PFSK-1 (cell line): ENCODE data around the gene RPL10A.

Experiments
- FOXP2 ChIP-seq: optimal IDR thresholded peaks from 2 replicates; pipeline ENCODE3; 2011; ENCODE audit warnings: borderline replicate concordance, control low read depth, inconsistent platforms; ENCODE audit not compliant: insufficient read depth; ENCODE audit errors: extremely low read length, extremely low read depth
- POLR2AphosphoS5 ChIP-seq: IDR thresholded peaks from 2 replicates; pipeline ENCODE4 v1.6.1; 2012; ENCODE audit warnings: low read depth, mild to moderate bottlenecking, control low read depth, low read length, moderate library complexity
- REST ChIP-seq, 2 experiments: IDR thresholded peaks; 2 replicates each; pipeline versions ENCODE4 v1.6.1 to v1.8.0; 2011 to 2012; ENCODE audit warnings: low read depth in 2 of 2, low read length in 2 of 2, control low read depth in 1 of 2, inconsistent platforms in 1 of 2, mild to moderate bottlenecking in 1 of 2, moderate library complexity in 1 of 2; ENCODE audit not compliant: insufficient read depth in 1 of 2
- SIN3A ChIP-seq: IDR thresholded peaks from 2 replicates; pipeline ENCODE4 v1.6.1; 2012; ENCODE audit warnings: mild to moderate bottlenecking, low read length, moderate library complexity, borderline replicate concordance; ENCODE audit not compliant: insufficient read depth
- TAF1 ChIP-seq: IDR thresholded peaks from 2 replicates; pipeline ENCODE4 v1.6.1; 2012; ENCODE audit warnings: low read length, control low read depth, borderline replicate concordance; ENCODE audit not compliant: insufficient read depth

RPL10A gene

GRCh38 chr6:35487658-35488516 is 19.7 kb downstream of the RPL10A start:
- TF ChIP-seq POLR2AphosphoS5 (no peak), FOXP2 (no peak), REST (IDR thresholded peaks at IDR 0.05; ENCODE audit: insufficient read depth in 1 of 2, low read depth in 2 of 2, low read length in 2 of 2) (no peak), TAF1 (no peak), SIN3A (no peak)

- TF ChIP-seq POLR2AphosphoS5 (no peak), FOXP2 (no peak), TAF1 (no peak), SIN3A (no peak), REST (IDR thresholded peaks at IDR 0.05; ENCODE audit: insufficient read depth in 1 of 2, low read depth in 2 of 2, low read length in 2 of 2) (no peak)
Observed at GRCh38 chr6:35488517-35488862, 20.3 kb downstream of the RPL10A start.

GRCh38 chr6:35489066-35489465 is 20.9 kb downstream of the RPL10A start:
- TF ChIP-seq FOXP2 (no peak), TAF1 (no peak), REST (IDR thresholded peaks at IDR 0.05; ENCODE audit: insufficient read depth in 1 of 2, low read depth in 2 of 2, low read length in 2 of 2) (no peak), SIN3A (no peak)

- TF ChIP-seq TAF1: no peak
- no peak for TF ChIP-seq POLR2AphosphoS5
- no peak for TF ChIP-seq FOXP2
- TF ChIP-seq REST (IDR thresholded peaks at IDR 0.05; ENCODE audit: insufficient read depth in 1 of 2, low read depth in 2 of 2, low read length in 2 of 2): no peak
- TF ChIP-seq SIN3A: no peak
Observed at GRCh38 chr6:35489995-35490791, 22.0 kb downstream of the RPL10A start.
